GM04503 (cell line): ENCODE data around the gene ANXA5.

ENCODE experiments used
- DNase-seq: peaks from one replicate; pipeline ENCODE4 v3.0.0-alpha.2; 2012; ENCODE audit warnings: low read depth

Gene ANXA5

DNA sequence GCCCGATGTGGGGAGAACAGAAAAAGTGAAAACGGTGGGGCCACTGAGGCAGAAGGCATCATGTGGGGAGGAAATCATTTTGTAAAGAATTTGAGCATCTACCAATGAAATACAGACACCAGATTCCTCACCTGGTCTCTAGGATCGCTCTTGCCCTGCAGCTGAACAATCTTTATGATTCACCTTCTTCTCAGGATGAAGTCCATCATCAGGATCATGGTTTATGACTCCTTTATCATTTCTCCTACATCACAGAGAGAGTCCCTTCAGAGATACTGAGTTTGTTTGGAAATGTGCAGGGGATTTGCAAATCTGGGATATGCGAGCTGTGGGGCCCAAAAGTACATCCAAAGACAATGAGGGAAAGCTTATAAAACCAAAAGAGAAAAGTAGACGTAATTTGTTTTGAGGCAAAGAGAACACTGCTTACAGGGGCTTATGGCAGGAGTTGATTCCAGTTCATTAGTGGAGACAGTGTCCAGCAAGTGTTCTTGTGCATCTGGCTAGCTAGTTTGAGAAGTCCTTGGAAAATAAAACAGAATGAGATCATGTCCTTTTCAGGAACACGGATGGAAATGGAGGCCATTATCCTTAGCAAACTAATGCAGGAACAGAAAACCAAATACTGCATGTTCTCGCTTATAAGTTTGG, 15.3 kb upstream of the ANXA5 start:
- no peak for DNase-seq

DNA sequence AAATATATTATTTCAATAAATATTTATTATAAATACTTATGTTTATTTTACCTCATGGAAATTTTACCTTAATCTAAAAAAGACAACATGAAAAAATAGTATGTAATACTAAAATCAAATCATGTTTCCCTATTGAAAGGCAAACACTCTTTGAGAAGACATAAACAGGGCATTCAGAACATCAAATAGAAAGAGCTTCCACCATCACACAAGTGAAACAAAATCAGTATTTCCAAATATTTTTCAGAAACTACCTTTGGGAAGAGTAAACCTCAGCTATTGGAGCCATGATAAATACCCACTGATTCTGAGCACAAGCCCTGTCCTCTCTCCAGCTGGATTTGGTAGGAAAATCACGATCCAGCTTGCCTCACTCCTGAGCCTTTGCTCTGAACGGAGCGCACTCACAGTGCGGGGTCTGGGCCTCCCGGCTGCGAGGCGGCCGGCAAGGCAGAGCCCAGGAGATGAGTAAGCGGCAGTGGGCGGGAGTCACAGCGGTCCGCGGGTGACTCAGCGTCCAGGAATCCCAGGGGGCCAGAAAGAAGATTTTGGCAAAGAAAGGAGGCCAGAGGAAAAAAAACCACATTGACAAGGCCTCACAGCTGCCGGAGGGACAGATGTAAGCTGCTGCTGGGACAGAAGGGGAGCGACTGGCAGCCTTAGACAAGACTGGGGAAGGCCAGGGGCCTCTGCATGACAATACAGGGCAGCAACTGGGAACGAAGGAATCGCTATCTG, 14.7 kb upstream of the ANXA5 start:
- DNase-seq, result peak; percentile 80

DNA sequence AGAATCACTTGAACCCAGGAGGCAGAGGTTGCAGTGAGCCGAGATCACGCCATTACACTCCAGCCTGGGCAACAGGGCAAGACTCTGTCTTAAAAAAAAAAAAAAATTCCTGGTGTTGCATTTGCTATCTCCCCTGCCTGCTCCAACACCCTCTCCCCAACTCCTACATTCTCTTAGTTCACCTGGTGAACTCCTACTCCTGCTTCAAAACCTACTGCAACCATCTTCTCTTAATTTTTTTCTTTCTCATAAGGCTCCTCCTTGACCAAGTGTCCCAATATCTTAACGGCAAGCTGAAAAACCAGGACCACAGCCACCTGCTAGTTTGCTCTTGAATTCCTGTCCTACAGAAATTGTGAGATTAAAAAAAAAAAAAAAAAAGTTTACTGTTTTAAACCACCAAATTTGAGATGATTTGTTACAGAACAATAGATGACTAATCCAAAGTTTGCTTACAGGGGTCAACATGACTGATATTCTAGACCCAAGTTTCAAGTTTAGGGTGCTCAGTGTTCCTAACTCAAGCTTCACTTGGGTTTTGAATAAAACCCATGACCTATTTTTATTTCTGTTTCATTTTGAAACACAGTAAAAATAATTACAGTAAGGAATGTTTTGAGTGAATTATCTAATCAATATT, 13.1 kb upstream of the ANXA5 start:
- no peak for DNase-seq

DNA sequence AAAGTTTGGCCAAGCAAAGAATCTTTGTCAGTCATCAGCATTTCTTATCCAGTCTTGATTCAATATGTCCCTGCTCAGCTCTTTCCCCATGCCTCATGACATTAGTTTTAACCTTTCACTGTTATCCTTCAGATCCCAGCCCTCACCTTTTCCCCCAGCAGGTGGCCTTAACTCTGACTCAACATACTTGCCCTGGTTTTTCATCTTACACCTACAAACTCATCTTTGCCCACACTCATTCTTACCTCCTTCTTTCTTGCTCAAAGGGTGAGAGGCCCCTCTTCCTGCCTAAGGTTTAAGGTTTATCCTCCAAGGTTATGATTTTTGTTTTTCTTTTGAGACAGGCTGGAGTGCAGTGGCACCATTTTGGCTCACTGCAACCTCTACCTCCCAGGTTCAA, 10.6 kb upstream of the ANXA5 start:
- DNase-seq, result no peak

DNA sequence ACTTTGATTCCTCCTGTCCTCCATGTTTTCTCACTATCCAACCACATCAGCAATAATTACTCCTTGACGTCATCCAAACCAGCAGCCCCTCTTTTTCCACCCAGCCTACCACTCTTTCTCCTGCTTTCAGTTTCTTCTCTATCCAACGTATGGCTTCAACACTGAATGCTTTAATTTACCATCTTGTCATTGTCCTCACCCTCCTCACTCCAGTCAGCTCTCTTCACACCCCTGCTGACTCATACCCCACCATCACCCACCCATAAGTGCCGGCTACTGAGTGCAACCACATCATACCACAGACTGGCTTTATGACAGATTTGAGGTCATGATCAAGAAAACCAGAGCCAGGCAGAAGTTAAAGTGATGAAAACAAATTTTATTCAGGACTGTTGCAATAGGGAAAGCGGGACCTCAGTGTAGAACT, 9.8 kb upstream of the ANXA5 start:
- peak; percentile 77 for DNase-seq

DNA sequence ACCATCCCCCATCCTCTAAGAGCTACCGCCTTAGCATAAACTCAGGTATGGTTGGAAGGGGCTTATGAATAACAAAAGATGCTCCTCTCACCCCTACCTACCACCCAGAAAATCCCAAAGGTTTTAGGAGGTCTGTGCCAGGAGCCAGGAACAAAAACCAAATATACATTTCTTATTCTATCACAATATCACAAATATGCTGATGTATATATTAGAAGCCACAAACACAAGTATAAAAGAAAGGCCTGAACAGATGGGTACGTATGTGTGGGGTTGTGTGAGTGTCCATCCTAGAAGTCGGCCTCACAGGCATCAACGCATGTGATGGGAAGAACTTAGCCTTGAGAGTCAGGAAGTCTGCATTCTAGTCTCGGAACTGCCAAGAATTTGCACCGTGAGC, 8.7 kb upstream of the ANXA5 start:
- DNase-seq, result no peak

DNA sequence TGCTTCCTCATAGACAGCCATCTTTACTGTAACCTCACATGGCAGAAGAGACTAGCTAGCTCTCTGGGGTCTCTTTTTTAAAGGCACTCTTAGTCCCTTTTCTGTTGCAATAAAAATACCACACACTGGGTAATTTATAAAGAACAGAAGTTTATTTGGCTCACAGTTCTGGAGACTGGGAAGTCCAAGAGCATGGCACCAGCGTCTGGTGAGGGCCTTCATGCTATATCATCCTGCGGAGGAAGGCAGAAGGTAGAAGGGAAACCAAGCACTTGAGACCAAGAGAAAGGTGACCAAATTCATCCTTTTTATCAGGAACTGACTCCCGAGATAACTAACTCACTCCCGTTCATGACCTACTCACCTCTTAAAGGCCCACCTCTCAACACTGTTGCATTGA, 5.4 kb upstream of the ANXA5 start:
- DNase-seq, result no peak

DNA sequence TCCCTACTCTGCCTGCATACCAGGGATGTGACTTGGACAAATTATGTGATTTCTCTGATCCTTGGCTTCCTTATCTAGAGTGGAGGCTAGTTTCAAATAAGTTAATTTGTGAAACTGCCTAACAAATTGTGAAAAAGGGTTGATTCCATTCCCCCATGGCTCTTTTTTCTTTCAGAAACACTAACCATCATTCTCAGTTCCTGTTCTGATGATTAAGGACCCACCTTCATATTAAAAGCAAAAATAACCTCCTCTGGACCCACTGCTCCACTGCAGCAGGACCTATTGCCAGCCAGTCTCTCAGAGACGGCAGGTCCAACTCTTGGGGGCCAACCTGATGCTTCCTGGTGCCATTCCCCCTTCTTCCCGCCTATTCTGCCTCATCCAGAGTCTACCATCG, 4.5 kb upstream of the ANXA5 start:
- DNase-seq, result no peak

DNA sequence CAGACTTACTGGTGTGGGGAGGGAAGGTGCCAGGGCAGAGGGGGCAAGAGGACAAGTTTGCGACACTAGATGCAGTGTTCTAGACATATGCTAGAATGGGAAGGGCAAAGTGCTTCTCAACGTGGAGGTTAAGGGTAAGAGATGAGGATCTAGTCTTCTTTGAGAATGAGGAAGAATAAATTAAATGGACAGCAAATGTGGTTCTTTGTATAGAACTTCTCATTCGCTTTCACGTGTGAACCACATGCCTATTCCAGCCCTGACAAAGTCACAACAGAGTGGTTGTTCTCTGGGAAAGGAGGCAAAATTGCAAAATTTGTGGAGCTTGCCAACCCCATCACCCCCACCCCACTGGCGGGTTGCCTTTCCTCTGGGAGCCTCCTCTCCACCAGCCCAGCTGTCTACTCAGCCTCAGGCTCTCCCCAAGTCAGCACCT, 1.5 kb upstream of the ANXA5 start:
- DNase-seq, result no peak

DNA sequence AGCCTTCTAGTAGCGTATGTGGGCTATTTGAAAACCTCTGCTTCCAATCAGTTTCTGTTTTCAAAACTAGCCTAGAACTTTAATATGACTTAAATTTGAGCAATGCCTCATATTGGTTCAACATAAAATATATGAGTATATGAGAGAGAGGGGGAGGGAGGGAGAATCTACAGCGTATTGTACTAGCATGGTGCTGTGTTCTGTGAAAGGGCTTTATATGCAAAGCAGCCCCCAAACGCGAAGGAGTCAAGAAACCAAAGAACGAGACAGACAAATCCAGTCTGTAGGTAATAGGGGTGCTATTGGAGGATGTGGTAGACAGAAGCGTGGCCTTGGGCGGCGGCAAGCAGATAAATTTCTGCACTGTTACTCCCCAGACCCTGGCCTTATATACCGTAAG, 784 bp upstream of the ANXA5 start:
- DNase-seq, result no peak

DNA sequence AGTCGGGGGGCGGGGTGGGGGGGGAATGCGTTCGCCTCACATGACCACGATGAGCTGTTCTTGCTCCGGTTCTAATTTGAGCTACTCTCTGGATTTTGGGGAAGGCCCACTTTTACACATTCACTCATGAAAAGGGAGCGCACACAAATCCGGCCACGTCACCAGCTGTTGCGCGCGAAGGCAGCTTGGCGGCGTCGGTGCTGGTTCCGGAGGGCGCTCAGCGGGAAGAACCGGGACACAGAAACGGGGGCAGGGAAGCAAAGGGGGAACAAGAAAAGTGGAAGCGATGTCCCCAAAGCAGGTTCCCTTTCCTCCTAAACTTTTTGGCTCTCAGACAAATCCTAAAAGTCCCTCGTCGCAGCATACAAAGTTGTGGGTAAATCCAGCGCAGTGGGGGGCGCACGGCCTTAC, 605 bp downstream of the ANXA5 start:
- no peak for DNase-seq

DNA sequence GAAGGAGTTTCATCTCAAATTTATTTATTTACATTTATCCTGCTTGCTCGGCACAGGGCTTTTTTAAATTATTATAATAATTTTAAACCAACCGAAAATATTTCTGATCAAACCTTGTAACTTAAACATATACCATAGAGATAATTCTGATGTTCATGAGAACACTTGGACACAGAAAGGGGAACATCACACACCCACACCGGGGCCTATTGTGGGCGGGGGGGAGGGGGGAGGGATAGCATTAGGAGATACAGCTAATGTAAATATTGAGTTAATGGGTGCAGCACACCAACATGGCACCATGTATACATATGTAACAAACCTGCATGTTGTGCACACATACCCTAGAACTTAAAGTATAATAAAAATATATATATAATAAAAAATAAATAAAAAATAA, 2.9 kb downstream of the ANXA5 start:
- DNase-seq, result no peak

DNA sequence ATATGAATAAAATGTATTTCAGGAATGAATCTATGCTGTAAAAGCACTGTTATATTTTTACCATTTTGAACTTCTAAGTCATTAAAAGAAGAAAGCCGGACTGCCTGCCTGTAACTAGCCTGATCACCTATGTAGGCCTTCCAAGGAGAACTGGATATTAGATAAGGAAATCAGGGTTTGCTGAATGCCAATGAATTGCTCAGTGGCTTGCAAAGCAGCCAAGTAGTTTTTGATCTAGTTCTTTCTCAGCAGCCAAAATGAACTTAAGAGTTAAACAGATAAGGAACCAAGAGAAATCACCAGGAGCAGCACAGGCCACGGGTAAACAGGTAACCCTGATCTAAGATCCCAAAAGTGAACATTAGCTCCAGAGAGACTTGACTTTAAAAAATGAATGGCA, 3.3 kb downstream of the ANXA5 start:
- no peak for DNase-seq

DNA sequence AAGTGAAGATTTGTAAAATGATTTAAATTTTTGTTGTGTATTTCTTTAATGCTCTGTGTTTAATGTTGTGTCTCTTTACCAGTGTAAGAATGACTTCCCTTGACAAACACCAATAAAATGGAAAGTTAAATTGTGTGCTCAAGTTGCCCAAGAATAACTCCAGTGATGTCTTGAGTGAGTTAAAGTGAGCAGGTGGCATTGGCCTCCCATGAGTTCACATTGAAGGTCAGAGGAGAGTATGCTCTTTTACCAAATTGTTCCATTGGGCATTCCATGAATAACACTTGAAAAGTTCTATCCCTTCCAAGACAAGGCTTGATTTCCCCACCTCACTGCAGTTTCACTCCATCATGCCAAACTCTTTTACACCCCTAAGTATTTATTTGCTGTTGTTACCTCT, 4.5 kb downstream of the ANXA5 start:
- no peak for DNase-seq

DNA sequence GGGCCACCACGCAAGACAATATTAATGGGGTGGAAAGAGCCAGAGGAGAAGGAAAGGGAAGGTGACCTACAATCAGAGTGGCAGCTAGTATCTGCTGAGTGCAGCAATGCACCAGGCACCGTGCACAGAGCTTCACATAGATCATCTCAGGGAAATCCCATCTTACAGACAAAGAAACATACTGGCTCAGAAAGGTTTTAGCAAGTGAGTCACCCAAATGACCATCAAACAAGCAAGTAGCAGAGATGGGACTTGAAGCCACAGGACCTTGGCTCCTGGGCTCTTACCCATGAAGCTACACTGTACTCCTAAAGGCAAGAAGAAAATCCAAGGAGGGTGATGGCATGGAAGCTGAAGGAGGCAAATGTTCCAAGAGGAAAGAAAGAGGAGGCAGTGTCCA, 6.8 kb downstream of the ANXA5 start:
- DNase-seq, result no peak

DNA sequence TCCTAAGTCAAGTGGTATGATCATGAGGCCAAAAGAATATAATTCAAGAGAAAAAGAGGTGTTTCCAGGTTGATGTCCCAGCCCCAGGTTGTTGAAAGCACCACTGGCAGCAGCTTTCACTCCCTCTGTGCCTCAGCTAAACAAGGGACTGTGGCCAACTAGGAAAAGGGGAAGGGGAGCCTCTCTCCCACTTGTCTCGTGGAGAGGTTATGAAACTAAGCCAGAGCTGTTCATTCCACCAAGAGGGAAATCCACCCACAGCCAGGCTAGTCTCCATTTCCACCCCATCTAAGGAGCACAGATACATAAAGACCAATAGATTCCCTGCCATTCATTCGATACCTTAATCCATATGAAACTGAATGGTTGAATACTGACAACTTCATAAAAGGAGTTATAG, 8.1 kb downstream of the ANXA5 start:
- DNase-seq, result no peak

DNA sequence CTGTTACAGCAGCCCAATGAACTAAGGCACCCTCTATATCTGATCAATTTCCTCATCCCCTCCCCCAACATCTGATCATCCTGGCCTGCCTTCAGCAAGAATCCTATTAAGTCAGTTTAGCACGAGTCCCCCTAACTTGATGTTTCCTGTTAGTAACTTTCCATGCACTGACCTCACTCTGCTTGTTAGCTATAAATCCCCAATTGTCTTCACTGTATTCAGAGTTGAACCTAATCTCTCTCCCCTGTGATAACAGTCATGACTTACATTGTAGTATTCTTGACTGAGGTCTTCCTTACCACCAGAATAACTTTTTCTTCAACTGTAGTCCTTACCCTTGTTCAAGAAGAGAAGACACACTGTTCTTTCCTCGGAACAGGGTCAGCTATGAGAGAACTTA, 8.5 kb downstream of the ANXA5 start:
- no peak for DNase-seq

DNA sequence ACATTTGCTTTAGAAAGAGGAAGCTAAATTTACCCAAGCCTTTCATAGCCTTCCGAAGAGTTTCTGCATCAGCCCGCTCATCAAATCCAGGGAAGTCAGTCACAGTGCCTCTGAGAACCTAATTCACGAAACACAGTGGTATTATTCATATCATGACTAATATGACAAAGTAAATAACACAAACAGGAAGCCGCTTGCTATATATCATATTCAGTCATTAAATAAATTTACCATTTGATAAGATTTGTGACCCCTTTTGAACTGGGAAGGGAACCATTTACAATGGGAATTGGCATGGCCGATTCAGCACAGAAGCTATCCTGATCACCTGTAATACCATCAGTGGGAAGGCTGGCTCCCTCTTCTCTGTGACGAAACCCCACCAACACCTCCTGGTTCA, 10.5 kb downstream of the ANXA5 start:
- no peak for DNase-seq

DNA sequence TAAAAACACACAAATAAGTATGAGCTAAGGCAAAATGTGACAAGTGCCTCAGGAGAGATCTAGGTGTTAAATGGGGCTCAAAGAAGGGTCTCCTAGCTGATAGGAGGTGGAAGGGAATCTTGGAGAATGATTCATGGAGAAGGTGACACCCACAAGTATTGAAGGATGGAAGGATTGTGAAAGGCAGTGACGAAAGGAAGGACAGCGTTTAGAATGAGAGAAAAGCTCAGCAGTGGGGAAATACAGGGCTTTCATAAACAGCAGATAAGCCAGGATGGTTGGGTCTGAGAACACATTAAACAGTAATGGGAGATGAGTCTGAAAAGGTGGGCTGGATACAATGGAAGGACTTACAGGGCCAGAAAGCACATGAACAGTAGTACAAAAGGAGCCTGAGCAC, 11.5 kb downstream of the ANXA5 start:
- no peak for DNase-seq

DNA sequence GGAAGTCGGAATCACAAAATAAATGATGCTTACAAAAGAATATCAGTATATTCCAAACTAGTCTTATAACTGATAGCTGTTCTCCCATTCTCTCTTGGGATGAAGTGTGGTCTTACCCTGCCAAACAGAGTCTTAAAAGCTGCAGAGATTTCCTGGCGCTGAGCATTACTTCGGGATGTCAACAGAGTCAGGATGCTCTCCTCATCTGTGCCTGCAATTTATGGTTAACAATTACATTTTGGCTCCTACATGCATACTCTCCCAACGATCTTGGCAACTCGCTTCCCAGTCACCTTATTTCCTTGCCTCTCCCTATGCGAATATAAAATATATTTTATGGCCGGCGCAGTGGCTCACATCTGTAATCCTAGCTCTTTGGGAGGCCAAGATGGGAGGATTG, 12.2 kb downstream of the ANXA5 start:
- DNase-seq, result no peak

DNA sequence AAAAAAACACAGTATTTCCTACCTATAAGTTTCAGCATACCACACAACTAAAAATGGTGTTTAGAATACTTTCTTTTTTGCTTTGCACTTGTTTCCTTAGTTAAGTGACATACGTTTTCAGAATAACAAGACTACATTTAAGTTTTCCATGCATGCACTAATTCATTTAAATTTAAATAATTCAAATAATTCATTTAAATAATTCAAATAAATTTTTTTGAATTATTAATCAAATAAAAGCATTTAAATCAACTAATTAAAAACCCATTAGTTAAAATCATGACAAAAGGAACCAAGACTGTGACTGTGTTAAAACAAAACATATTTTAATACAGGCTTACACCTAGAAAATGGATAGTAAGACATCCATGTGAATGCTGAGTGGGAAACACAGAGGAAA, 12.8 kb downstream of the ANXA5 start:
- no peak for DNase-seq

DNA sequence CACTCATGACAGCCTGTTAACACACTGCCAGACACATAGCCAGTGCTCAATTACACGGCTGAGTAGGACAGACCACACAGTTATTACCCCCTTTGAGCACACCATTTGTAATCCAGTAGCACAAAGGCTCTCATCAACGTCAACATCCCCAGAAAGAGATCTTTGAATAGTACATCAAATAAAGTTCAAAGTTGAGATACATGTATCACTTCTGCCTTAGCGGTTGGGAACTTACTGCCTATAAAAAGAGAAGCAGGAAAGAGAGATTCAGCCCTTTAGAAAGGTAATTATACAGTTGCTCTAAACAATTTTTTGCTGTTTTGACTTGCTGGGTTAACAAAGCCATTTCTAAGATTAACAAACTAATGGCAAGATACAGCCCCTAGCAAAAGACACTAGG, 16.2 kb downstream of the ANXA5 start:
- no peak for DNase-seq

DNA sequence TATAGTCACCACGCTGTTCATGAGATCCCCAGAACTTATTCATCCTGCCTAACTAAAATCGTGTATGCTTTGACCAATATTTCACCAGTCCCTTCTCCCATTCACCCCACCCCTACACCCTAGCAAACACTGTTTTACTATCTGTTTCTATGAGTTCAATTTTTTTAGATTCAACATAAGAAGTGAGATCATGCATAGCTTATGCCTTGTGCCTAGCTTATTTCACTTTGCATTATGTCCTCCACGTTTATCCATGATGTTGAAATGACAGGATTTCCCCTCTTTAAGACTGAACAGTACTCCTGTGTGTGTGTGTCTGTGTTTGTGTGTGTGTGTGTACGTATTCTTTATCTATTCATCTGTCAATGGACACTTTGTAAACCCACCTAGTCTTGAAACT, 16.8 kb downstream of the ANXA5 start:
- DNase-seq, result no peak

DNA sequence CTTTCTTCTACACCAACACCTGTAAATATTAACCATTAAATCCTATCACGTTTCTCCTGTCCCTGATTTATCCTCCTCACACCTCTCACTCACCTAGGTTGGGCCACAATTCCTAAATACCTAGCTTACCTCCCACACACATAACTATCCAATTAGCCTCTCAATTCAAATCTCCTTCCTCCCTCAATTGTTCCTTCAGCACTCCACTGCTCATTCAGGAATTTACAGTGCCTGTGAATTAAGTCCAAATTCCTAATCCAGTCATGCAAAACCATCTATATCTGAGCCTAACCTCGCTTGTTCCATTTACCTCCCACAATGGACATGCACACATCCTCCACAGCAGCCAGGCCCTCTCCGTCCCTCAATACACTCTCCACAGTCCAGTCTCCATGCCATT, 17.5 kb downstream of the ANXA5 start:
- no peak for DNase-seq
